PC-3 (cell line): ENCODE measurements around the gene KLHL25. TPM values are rescaled to one million over a fixed set of nuclear protein-coding genes. Genes with fewer than 3 reads are reported as not detected.

Experiments
- ATAC-seq: fragments of 200-7000 bp; cut with Tn5 transposase; 2 replicates; pipeline ENCODE4 v1.9.1; 2020; ENCODE audit warnings: mild to moderate bottlenecking, moderate library complexity
- Bru-seq: library from RNA; stranded (reverse); fragments of 400-500 nt; gene quantifications from one replicate; lab custom pipeline; 2021; lab: Mats Ljungman, UMichigan
- BruChase-seq, 2 experiments: library from RNA; stranded (reverse); fragments of 400-500 nt; gene quantifications; one replicate each; lab custom pipeline; 2021; lab: Mats Ljungman, UMichigan
- BruUV-seq: library from RNA; stranded (reverse); fragments of 400-500 nt; replicated peaks from 2 replicates; lab custom pipeline; 2021; lab: Mats Ljungman, UMichigan
- CTCF ChIA-PET: fragments of 300-600 bp; sonication (Branson Sonifier 250); formaldehyde crosslinking; loops from one replicate; lab custom pipeline; 2022; ENCODE audit warnings: antibody characterized with exemption; lab: Charles Lee
- POLR2A ChIA-PET: fragments of 300-600 bp; sonication (Branson Sonifier 250); formaldehyde crosslinking; loops from one replicate; lab custom pipeline; 2022; ENCODE audit warnings: antibody characterized with exemption; ENCODE audit not compliant: unreplicated experiment; lab: Charles Lee
- DNase-seq: peaks from one replicate; pipeline ENCODE4 v3.0.0-alpha.2; 2015
- H2AFZ ChIP-seq: fragments of 300-600 bp; sonication (generic); 2 replicates; pipeline ENCODE4 v1.6.0; 2016; ENCODE audit warnings: antibody characterized with exemption, low read length
- H3F3A ChIP-seq: fragments of 300-600 bp; sonication (generic); one replicate; pipeline ENCODE4 v1.6.0; 2017; ENCODE audit warnings: antibody characterized with exemption, low read length, control low read depth, mild to moderate bottlenecking; ENCODE audit not compliant: unreplicated experiment
- H3K27ac ChIP-seq: fragments of 300-600 bp; sonication (generic); 2 replicates; pipeline ENCODE4 v1.5.1; 2016; ENCODE audit warnings: mild to moderate bottlenecking, low read length
- H3K27me3 ChIP-seq: fragments of 300-600 bp; sonication (generic); 2 replicates; pipeline ENCODE4 v1.6.1; 2016; ENCODE audit warnings: low read length, mixed read lengths
- H3K36me3 ChIP-seq: fragments of 300-600 bp; sonication (generic); 2 replicates; pipeline ENCODE4 v1.6.1; 2016; ENCODE audit warnings: low read depth, mixed run types, low read length, mixed read lengths
- H3K4me1 ChIP-seq: fragments of 300-600 bp; sonication (generic); 2 replicates; pipeline ENCODE4 v1.5.1; 2016; ENCODE audit warnings: low read length; ENCODE audit not compliant: insufficient read depth
- H3K4me2 ChIP-seq: fragments of 300-600 bp; sonication (generic); 2 replicates; pipeline ENCODE4 v1.6.0; 2016; ENCODE audit warnings: low read length
- H3K4me3 ChIP-seq: fragments of 300-600 bp; sonication (generic); 2 replicates; pipeline ENCODE4 v1.5.1; 2016; ENCODE audit warnings: mild to moderate bottlenecking, low read length, mixed read lengths
- H3K79me2 ChIP-seq: fragments of 300-600 bp; sonication (generic); 2 replicates; pipeline ENCODE4 v1.6.1; 2017; ENCODE audit warnings: low read length, mixed read lengths
- H3K9ac ChIP-seq: fragments of 300-600 bp; sonication (generic); 2 replicates; pipeline ENCODE4 v1.6.0; 2016; ENCODE audit warnings: mild to moderate bottlenecking, low read length
- H3K9me2 ChIP-seq: fragments of 300-600 bp; sonication (generic); replicated peaks from 2 replicates; pipeline ENCODE4 v1.6.1; 2016; ENCODE audit warnings: mixed run types, low read length, mixed read lengths
- H3K9me3 ChIP-seq: fragments of 300-600 bp; sonication (generic); 2 replicates; pipeline ENCODE4 v1.6.1; 2016; ENCODE audit warnings: low read length, mixed read lengths
- H4K20me1 ChIP-seq: fragments of 300-600 bp; sonication (generic); 2 replicates; pipeline ENCODE4 v1.6.1; 2016; ENCODE audit warnings: low read length, mixed read lengths
- EZH2 ChIP-seq: fragments of 300-600 bp; sonication (generic); IDR thresholded peaks from one replicate; pipeline ENCODE4 v1.6.1; 2017; ENCODE audit warnings: antibody characterized with exemption, mild to moderate bottlenecking, low read length; ENCODE audit not compliant: unreplicated experiment
- EZH2phosphoT487 ChIP-seq: fragments of 300-600 bp; sonication (generic); IDR thresholded peaks from 2 replicates; pipeline ENCODE4 v1.6.1; 2018; ENCODE audit warnings: mild to moderate bottlenecking, antibody characterized with exemption, low read length, borderline replicate concordance
- intact Hi-C: fragments of 100-400 bp; cut with micrococcal nuclease; formaldehyde crosslinking; loops from 2 replicates; pipeline ENCODE4 v1.9.0; 2023
- long read RNA-seq: library from polyadenylated mRNA; unstranded; transcript quantifications from one replicate; pipeline ENCODE4 v2.0.0, GENCODE V29; 2021; ENCODE audit not compliant: unreplicated experiment
- total RNA-seq: library from RNA; depleted of rRNA; stranded (reverse); fragments of >200 nt; gene quantifications from 2 replicates; pipeline ENCODE4 v1.2.3, GENCODE V29; 2014; rRNA removed
- TF ChIP-seq, protein P1 (sequence below): fragments of 300-600 bp; sonication (generic); conservative IDR thresholded peaks from 2 replicates; pipeline ENCODE4 v1.5.1; 2017; ENCODE audit warnings: antibody characterized with exemption, low read depth, mild to moderate bottlenecking, low read length

The KLHL25 gene
- total RNA-seq (7.2 and 12.5 TPM in 2 replicates), Bru-seq, nascent RNA (percentile 46 among the genes with signal in this experiment), BruChase-seq, experiment 1, labeled RNA remaining after a 6-hour chase (percentile 53 among the genes with signal in this experiment), BruChase-seq, experiment 2, labeled RNA remaining after a 2-hour chase (percentile 52 among the genes with signal in this experiment)
- long read RNA-seq, full-length matches to known transcripts = 5 of 12 reads
- long read RNA-seq, partial matches to known transcripts = 7 of 12 reads
- long read RNA-seq, other reads (novel, unspliced or antisense) = 0 of 12 reads

DNA sequence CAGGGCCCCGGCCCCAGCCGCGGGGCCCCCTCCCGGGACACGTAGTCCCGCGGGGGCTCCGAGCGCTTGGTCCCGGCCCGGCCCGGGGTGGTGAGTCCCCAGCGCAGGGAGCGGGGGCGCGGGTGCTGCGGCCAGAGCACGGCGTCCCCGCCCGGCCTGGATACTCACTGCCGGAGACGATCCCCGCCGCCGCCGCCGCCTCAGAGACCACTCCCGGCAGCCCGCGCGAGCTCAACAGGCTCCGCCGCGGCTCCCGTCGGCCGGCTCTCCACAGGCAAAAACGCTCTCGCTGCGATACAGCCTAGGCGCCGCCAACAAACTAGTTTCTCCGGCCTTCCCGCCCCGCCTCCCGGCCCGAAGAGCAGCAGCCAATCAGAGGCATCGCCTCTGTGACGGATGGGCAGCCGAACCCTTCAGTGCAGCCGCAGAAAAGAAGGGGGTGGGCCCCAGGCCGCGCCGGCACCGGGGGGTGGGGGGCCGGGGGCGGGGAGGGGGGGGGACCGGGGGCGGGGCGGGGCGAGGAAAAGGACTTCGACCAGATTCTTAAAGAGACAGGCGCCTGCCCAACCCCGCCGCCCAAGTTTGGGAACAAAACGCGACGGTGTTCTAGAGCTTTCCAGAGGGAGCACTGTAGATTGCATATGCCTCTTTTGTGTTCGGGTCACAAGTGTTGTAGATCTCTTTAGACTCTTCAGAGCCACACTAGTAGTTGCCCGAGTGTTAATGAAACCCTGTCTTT is at the start of gene KLHL25:
Gene KLHL25 (minus strand): TSS at position 328 of the 739 bp plus-strand sequence. CDS start 25,115 bp downstream, outside the sequence.
- POLR2A ChIA-PET = interaction anchor here (0.8 kb wide), 1 partner anchor 45 kb away, joined by 9 read pairs; no protein-coding TSS in a partner anchor
- Histone ChIP-seq H3K4me2 (peak within 1 kb of the TSS; percentile 99), H3K27me3 (no peaks in the 10 kb centered on the region), H3K9me2 (no peaks in the 10 kb centered on the region), H3F3A (no peaks in the 10 kb centered on the region), H3K9me3 (no peaks in the 10 kb centered on the region), H3K27ac (0 out of 2 replicates have a peak within 1 kb of the TSS, but pooled peaks have one; percentile 5), H3K79me2 (peaks cover 43% of the 10 kb centered on the region), H3K4me1 (peaks cover 19% of the 10 kb centered on the region), H2AFZ (peak within 1 kb of the TSS; percentile 99), H3K36me3 (no peaks in the 10 kb centered on the region), H3K9ac (peak within 1 kb of the TSS; percentile 79), H4K20me1 (peaks cover 7% of the 10 kb centered on the region; the same call in 1 of the 2 replicates), H3K4me3 (peak within 1 kb of the TSS; percentile 84)
- peak; percentile 95 for ATAC-seq
- peak; percentile 92 for DNase-seq
- intact Hi-C loops = no loop called here
- TF ChIP-seq EZH2phosphoT487 (no peak), EZH2 (no peak)
- TF ChIP-seq, protein P1, sequence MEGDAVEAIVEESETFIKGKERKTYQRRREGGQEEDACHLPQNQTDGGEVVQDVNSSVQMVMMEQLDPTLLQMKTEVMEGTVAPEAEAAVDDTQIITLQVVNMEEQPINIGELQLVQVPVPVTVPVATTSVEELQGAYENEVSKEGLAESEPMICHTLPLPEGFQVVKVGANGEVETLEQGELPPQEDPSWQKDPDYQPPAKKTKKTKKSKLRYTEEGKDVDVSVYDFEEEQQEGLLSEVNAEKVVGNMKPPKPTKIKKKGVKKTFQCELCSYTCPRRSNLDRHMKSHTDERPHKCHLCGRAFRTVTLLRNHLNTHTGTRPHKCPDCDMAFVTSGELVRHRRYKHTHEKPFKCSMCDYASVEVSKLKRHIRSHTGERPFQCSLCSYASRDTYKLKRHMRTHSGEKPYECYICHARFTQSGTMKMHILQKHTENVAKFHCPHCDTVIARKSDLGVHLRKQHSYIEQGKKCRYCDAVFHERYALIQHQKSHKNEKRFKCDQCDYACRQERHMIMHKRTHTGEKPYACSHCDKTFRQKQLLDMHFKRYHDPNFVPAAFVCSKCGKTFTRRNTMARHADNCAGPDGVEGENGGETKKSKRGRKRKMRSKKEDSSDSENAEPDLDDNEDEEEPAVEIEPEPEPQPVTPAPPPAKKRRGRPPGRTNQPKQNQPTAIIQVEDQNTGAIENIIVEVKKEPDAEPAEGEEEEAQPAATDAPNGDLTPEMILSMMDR = no peak
- CTCF ChIA-PET = no interaction called here
- no TSS peak for BruUV-seq

DNA sequence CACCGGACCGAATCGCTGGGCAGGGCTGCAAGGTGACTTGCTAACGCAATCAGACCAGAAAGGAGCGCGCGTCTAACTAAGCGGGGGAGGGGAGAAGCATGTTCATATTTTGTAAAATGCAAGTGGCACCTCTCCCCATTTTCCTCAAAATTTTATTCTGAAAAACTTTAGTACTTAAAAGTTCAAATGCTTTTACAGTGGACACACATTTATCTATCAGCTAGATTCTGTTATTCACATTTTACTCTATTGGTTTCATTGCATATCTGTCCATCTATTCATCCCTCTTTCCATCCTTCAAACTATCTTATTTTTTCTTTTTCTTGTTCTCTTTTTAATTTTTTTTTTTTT is 46.1 kb upstream of the KLHL25 start:
- BruUV-seq = no TSS peak
- H2AFZ ChIP-seq = peak overlapping the region; percentile 65
- no peaks in the 10 kb centered on the region for H3K79me2 ChIP-seq
- intact Hi-C loops = loop anchor here (1.0 kb wide), 2 partner anchors 40 to 110 kb away; no protein-coding TSS in a partner anchor
- H4K20me1 ChIP-seq = no peaks in the 10 kb centered on the region
- H3K4me3 ChIP-seq = peak overlapping the region; percentile 42; the same call in 1 of the 2 replicates
- H3K27me3 ChIP-seq = peaks cover 8% of the 10 kb centered on the region; the same call in 1 of the 2 replicates
- no peaks in the 10 kb centered on the region for H3F3A ChIP-seq
- no peaks in the 10 kb centered on the region for H3K36me3 ChIP-seq
- TF ChIP-seq, protein P1 = no peak
- TF ChIP-seq EZH2 = no peak
- TF ChIP-seq EZH2phosphoT487 = no peak
- H3K27ac ChIP-seq = no peak overlapping the region
- peak overlapping the region; percentile 79 for H3K4me2 ChIP-seq
- ChIA-PET POLR2A (no interaction called here), CTCF (interaction anchor here (0.6 kb wide), 1 partner anchor 14 kb away, joined by 3 read pairs; no protein-coding TSS in a partner anchor)
- ATAC-seq = no peak
- peaks cover 12% of the 10 kb centered on the region for H3K4me1 ChIP-seq
- no peak for DNase-seq
- no peak overlapping the region for H3K9ac ChIP-seq
- H3K9me2 ChIP-seq = no peaks in the 10 kb centered on the region
- no peaks in the 10 kb centered on the region for H3K9me3 ChIP-seq
